Measurements from ENCODE around the gene PAIP2. TPM values are rescaled to one million over a fixed set of nuclear protein-coding genes. Genes with fewer than 3 reads are reported as not detected.
"Not testable (repeated sequence)": the region's sequence is repeated elsewhere in the genome, so short reads cannot be mapped to it uniquely, and the experiment has no call there.

PAIP2 gene
- total RNA-seq, 2 experiments from 2014 or later: 64.3 to 97.8 TPM

DNA sequence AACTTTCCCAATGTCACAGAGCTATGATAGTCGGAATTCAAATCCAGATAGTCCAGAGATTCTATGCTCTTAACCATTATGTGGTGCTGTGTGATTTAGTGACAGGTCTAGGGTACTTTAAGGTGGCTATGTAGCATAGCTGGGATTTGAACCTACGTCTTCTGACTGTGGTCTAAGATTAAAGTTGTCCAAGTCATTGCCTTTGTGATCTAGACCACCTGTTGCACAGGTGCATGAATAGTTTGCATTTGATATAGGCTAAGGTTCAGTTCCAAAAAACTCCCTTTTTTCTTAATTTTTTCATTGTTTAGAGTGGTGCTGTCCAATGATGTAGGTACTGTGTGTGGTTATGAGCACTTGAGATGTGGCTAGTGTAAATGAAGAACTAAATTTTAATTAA, 2.5 kb downstream of the PAIP2 start:
- peaks cover 18% of the 10 kb centered on the region; the same call in 1 of the 2 replicates for H4K20me1 ChIP-seq (ENCODE audit: insufficient read depth, low read length)
- H3K4me1 ChIP-seq (ENCODE audit: insufficient read depth, low read length, poor library complexity, severe bottlenecking): peaks cover 30% of the 10 kb centered on the region
- H3K4me2 ChIP-seq (ENCODE audit: low read length): peak overlapping the region; percentile 97
- DNase-seq (ENCODE audit: low spot score): no peak
- ChIA-PET CTCF (ENCODE audit: unreplicated experiment) (interaction anchor here (0.5 kb wide), 1 partner anchor 50 kb away, joined by 3 read pairs; the partner anchor contains the start of gene MATR3), POLR2A (interaction anchor here (1.2 kb wide), 1 partner anchor 48 kb away, joined by 5 read pairs; no protein-coding TSS in a partner anchor)
- BruUV-seq (replicated peaks): no TSS peak
- peaks cover 67% of the 10 kb centered on the region for H3K79me2 ChIP-seq (ENCODE audit: insufficient read depth, low read depth, low read length)
- H3K36me3 ChIP-seq (ENCODE audit: insufficient read depth, low read length): peaks cover 44% of the 10 kb centered on the region
- intact Hi-C loops (cut with micrococcal nuclease; ENCODE audit: unreplicated experiment): loop anchor here (5.0 kb wide), 1 partner anchor 72 kb away; no protein-coding TSS in a partner anchor
- H3K9me2 ChIP-seq (ENCODE audit: insufficient read depth, low read length): no peaks in the 10 kb centered on the region
- peak overlapping the region; percentile 88 for H3K4me3 ChIP-seq (ENCODE audit: low read depth, low read length, poor library complexity, severe bottlenecking)
- TF ChIP-seq EZH2phosphoT487 (IDR thresholded peaks at IDR 0.05; ENCODE audit: borderline replicate concordance, low read depth, low read length) (no peak), CTCF (conservative IDR thresholded peaks at IDR 0.05; ENCODE audit: low read length) (no peak)
- H3K9me3 ChIP-seq (ENCODE audit: low read length): no peaks in the 10 kb centered on the region
- H3K27ac ChIP-seq (ENCODE audit: low read depth, low read length, poor library complexity, severe bottlenecking): no peak overlapping the region
- no peak overlapping the region for H2AFZ ChIP-seq (ENCODE audit: low read length)

GRCh38 chr5:139345442-139345841, 3.8 kb downstream of the PAIP2 start:
- H3K9me2 ChIP-seq (ENCODE audit: insufficient read depth, low read length); H3K27ac ChIP-seq (ENCODE audit: low read depth, low read length, poor library complexity, severe bottlenecking); CTCF ChIA-PET (ENCODE audit: unreplicated experiment); intact Hi-C loops (cut with micrococcal nuclease; ENCODE audit: unreplicated experiment); H3K4me3 ChIP-seq (ENCODE audit: low read depth, low read length, poor library complexity, severe bottlenecking); BruUV-seq (replicated peaks); H3K4me2 ChIP-seq (ENCODE audit: low read length); H2AFZ ChIP-seq (ENCODE audit: low read length); DNase-seq (ENCODE audit: low spot score); H3K9me3 ChIP-seq (ENCODE audit: low read length): not testable (repeated sequence)
- peaks cover 18% of the 10 kb centered on the region; the same call in 1 of the 2 replicates for H4K20me1 ChIP-seq (ENCODE audit: insufficient read depth, low read length)
- POLR2A ChIA-PET: interaction anchor here (0.7 kb wide), 1 partner anchor 740 kb away, joined by 3 read pairs; no protein-coding TSS in a partner anchor
- H3K36me3 ChIP-seq (ENCODE audit: insufficient read depth, low read length): peaks cover 50% of the 10 kb centered on the region
- peaks cover 26% of the 10 kb centered on the region for H3K4me1 ChIP-seq (ENCODE audit: insufficient read depth, low read length, poor library complexity, severe bottlenecking)
- peaks cover 79% of the 10 kb centered on the region for H3K79me2 ChIP-seq (ENCODE audit: insufficient read depth, low read depth, low read length)

DNA sequence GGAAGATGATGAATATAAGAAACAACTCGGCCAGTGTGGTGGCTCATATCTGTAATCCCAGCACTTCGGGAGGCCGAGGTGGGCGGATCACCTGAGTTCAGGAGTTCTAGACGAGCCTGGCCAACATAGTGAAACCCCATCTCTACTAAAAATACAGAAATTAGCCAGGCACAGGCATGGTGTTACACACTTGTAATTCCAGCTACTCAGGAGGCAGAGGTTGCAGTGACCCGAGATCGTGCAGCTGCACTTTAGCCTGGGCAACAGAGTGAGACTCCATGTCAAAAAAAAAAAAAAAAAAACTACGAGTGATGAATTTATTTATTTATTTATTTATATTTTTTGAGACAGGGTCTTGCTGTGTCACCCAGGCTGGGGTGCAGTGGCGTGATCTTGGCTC, 6.2 kb downstream of the PAIP2 start:
- peaks cover 65% of the 10 kb centered on the region for H3K36me3 ChIP-seq (ENCODE audit: insufficient read depth, low read length)
- H3K9me3 ChIP-seq (ENCODE audit: low read length); H3K27ac ChIP-seq (ENCODE audit: low read depth, low read length, poor library complexity, severe bottlenecking); H3K9me2 ChIP-seq (ENCODE audit: insufficient read depth, low read length); DNase-seq (ENCODE audit: low spot score); H3K4me2 ChIP-seq (ENCODE audit: low read length); CTCF ChIA-PET (ENCODE audit: unreplicated experiment); intact Hi-C loops (cut with micrococcal nuclease; ENCODE audit: unreplicated experiment); H2AFZ ChIP-seq (ENCODE audit: low read length); BruUV-seq (replicated peaks); H3K4me3 ChIP-seq (ENCODE audit: low read depth, low read length, poor library complexity, severe bottlenecking): not testable (repeated sequence)
- POLR2A ChIA-PET: interaction anchor here (0.6 to 0.9 kb wide), 4 partner anchors 57 to 714 kb away, joined by 3 to 5 read pairs (median 4); no protein-coding TSS in a partner anchor
- peaks cover 96% of the 10 kb centered on the region for H3K79me2 ChIP-seq (ENCODE audit: insufficient read depth, low read depth, low read length)
- peaks cover 17% of the 10 kb centered on the region for H3K4me1 ChIP-seq (ENCODE audit: insufficient read depth, low read length, poor library complexity, severe bottlenecking)
- H4K20me1 ChIP-seq (ENCODE audit: insufficient read depth, low read length): peaks cover 20% of the 10 kb centered on the region
